Activated T-helper 17 cell treated with anti-CD3 and anti-CD28 coated beads, Interleukin-2, amount 50 U/mL, for 72 hours (primary cell): ENCODE results near the gene NPB. TPM values are rescaled to one million over a fixed set of nuclear protein-coding genes. Genes with fewer than 3 reads are reported as not detected.

Experiments
- ATAC-seq: fragments of 150-1000 bp; cut with Tn5 transposase; replicated peaks from 2 replicates; pipeline ENCODE4 v1.10.0; 2021; ENCODE audit warnings: mild to moderate bottlenecking, moderate library complexity
- H3K27ac Mint-ChIP-seq: one replicate; pipeline ENCODE4 v1.8.0; 2022; ENCODE audit warnings: mixed read lengths
- H3K27me3 Mint-ChIP-seq: one replicate; pipeline ENCODE4 v1.8.0; 2022; ENCODE audit warnings: mixed read lengths
- H3K36me3 Mint-ChIP-seq: one replicate; pipeline ENCODE4 v1.8.0; 2022; ENCODE audit warnings: low read depth, mild to moderate bottlenecking, mixed read lengths
- H3K4me1 Mint-ChIP-seq: one replicate; pipeline ENCODE4 v1.8.0; 2022; ENCODE audit warnings: mixed read lengths
- H3K4me3 Mint-ChIP-seq: one replicate; pipeline ENCODE4 v1.8.0; 2022; ENCODE audit warnings: mild to moderate bottlenecking, mixed read lengths
- H3K9me3 Mint-ChIP-seq: one replicate; pipeline ENCODE4 v1.8.0; 2022; ENCODE audit warnings: mixed read lengths
- total RNA-seq, 2 donors: library from RNA; stranded (reverse); gene quantifications; one replicate each; pipeline ENCODE4 v1.2.3, GENCODE V29; 2022

NPB gene
- under 1 TPM; 0.17 to 0.53 TPM for total RNA-seq

DNA sequence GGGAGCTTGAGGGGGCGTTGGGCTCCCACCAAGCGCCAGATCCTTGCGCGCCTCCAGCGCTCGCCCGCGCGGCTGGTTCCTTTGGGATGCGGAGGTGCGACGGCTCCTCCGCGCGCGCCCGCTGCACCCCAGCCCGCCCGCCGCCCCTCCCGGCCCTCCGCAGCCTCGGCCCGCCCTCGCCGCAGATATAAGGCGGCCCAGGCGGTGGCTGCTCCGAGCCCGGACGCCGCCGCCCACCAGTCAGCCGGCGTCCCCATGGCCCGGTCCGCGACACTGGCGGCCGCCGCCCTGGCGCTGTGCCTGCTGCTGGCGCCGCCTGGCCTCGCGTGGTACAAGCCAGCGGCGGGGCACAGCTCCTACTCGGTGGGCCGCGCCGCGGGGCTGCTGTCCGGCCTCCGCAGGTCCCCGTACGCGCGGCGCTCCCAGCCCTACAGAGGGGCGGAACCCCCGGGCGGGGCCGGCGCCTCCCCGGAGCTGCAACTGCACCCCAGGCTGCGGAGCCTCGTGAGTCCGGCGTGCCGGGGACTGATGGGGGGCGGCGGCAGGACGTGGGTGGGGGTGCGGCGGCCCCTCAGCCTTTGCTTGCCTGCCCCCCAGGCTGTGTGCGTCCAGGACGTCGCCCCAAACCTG lies at the start of gene NPB:
NPB (plus strand) TSS at position 216 of the 630 bp plus-strand sequence; CDS start at position 256, 40 bp downstream.
- peaks cover 7% of the 10 kb centered on the region for H3K27me3 Mint-ChIP-seq
- peak; percentile 49 for ATAC-seq
- H3K36me3 Mint-ChIP-seq, result peaks cover 42% of the 10 kb centered on the region
- no peaks in the 10 kb centered on the region for H3K9me3 Mint-ChIP-seq
- H3K4me3 Mint-ChIP-seq, result peak within 1 kb of the TSS; percentile 43
- H3K4me1 Mint-ChIP-seq, result peaks cover 8% of the 10 kb centered on the region
- H3K27ac Mint-ChIP-seq, result no peak within 1 kb of the TSS

DNA sequence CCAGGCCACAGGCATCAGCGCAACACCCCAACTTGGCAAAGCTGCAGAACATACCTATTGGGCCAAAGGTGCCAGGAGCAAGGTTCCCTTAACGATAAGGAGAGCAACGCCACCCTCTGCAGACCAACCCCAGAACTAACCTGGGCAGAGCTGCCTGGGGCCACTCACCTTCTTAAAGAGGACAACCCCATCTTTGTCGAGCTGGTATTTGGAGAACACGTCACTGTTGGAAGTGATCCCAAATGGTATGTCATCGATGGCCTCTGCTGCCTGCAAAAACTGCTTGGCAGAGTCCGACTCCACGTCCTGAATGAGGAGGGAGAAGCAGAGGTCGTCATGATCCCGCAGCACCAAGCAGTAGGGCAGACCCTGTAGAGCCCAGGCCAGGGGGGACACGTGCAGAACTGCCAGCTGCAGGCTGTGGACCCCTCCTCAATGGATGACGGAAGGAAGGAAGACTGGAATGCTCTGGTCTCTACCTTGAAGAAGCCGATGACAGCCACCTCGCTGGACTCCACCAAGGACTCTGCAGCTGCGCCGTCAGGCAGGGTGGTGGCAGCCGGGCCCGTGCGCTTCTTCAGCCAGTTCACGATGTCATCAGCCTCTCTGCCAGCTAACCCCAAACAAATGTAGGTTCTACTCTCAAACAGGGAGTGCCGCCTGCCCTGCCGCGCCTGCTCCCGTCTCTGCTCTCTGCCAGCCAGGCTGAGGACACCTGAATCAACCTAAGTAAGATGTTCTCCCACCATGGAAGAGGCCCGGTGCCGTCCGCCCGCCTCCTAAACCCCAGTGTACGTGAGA lies 46.9 kb upstream of the NPB start:
- ATAC-seq, result no peak
- H3K36me3 Mint-ChIP-seq, result peaks cover 98% of the 10 kb centered on the region
- H3K9me3 Mint-ChIP-seq, result no peaks in the 10 kb centered on the region
- no peak overlapping the region for H3K27ac Mint-ChIP-seq
- H3K27me3 Mint-ChIP-seq, result no peaks in the 10 kb centered on the region
- H3K4me1 Mint-ChIP-seq, result peaks cover 6% of the 10 kb centered on the region
- no peak overlapping the region for H3K4me3 Mint-ChIP-seq

DNA sequence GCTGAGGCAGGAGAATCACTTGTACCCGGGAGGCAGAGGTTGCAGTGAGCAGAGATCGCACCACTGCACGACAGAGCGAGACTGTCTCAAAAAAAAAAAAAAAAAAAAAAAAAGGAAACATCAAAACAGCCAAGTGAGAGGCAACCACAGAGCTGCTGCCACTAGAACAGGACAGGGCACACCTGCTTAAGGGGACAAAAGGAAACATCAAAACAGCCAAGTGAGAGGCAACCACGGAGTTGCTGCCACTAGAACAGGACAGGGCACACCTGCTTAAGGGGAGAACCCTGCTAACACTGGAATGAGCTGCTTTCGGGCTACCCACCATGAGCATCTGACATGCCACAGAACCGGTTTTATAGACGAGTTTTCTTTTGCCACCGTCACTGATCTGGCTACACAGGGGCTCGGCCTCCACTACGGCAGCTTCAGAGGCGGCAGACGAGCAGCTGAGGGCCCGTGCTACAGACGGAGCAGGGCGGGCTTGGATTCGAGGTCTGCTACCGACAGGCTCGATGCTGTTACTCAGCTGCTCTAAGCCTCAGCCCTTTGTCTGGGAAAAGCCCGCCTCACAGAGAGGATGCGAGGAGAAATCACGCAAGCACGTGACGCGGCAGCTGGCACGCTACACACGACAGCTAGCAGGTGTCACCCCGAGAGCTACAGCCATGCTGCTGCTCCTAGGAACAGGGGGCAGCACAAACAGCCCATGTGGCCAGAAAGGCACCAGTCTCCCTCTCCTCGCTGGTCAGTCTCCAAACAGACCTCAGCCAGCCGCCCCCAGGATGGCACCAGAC lies 43.7 kb upstream of the NPB start:
- peaks cover 95% of the 10 kb centered on the region for H3K36me3 Mint-ChIP-seq
- peak overlapping the region; percentile 20 for H3K27ac Mint-ChIP-seq
- ATAC-seq, result no peak
- no peaks in the 10 kb centered on the region for H3K9me3 Mint-ChIP-seq
- H3K4me1 Mint-ChIP-seq, result peaks cover 13% of the 10 kb centered on the region
- H3K27me3 Mint-ChIP-seq, result no peaks in the 10 kb centered on the region
- peak overlapping the region; percentile 92 for H3K4me3 Mint-ChIP-seq

DNA sequence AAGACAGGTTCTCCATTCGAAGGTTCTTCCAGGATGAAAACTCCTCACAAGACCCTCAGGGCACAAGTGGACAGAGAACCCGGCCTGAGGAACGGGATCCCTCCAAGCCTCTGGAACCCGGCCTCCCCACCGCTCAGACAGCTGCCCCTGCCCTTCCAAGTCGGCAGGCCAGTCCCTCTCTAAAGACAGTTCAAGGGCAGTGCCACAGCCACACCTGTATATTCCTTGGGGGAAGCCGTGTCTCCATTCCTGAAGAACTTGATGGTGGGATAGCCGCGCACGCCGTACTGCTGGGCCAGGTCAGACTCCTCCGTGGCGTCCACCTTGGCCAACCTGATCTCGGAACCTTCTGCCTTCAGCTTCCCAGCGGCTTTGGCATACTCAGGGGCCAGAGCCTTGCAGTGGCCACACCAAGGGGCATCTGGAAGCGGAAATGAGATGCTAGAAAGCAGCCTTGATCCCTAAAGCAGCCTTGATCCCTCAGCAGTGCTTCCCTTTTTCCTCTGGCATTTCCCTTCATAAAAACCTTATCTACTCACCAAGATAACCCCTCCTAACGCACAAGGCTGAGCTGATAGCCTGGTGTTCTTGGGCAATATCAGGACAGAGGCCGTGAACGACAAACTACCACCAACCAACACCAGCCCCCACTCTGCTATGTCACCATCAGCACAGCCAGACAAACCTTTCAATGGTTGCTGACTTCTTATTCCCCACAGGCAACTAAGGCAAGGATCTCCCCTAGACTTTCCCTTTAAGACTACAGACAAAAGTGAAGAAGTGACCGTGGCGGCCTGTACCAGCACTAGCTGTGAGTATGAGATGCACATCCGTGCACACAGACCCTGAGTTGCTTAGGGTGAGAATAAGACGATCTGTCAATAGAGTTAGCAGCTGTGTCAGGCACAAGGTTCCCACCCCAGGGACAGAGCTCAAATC lies 42.8 kb upstream of the NPB start:
- H3K27me3 Mint-ChIP-seq, result no peaks in the 10 kb centered on the region
- H3K36me3 Mint-ChIP-seq, result peaks cover 95% of the 10 kb centered on the region
- peaks cover 18% of the 10 kb centered on the region for H3K4me1 Mint-ChIP-seq
- peak overlapping the region; percentile 92 for H3K4me3 Mint-ChIP-seq
- H3K27ac Mint-ChIP-seq, result peak overlapping the region; percentile 86
- H3K9me3 Mint-ChIP-seq, result no peaks in the 10 kb centered on the region
- no peak for ATAC-seq

DNA sequence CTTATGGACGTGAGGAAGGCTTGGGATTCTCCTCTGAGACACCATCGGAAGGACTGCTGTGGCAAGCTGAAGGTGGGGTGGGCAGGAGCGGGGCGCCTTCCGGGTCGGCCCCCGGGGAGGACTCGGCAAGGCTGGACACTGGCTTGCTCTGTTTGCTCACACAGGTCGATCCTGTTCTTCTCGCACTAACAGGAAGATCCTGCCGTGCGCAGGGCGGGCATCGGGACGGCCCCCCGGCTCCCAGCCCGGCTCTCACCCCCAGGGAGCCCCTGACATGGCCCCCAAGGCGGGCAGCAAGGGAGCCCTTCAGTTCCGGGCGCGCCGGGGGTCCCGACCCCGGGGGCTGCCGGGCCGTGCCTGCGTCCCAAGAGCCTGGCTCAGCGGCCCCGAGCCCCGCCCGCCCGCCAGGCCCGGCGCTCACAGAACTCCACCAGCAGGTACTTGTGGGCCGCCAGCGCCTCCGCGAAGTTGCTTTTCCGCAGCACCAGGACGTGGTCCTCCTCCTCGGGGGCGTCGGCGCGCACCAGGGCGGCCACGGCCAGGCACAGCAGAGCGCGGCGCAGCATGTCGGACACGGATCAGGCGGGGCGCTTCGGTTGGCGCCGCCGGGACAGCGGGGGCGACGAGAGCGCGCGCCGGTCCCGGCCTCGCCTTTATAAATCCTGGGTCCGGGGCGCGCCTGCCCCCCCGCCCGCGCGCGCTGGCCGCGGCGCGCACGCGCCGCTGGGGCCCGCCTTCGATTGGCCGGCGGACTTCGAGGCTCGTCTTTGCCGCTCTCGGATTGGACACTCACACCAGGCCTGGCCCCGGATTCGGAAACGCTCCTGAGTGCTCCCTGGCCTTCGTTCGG lies 41.9 kb upstream of the NPB start, which contains the start of gene P4HB:
P4HB (minus strand) TSS at position 630 of the 850 bp plus-strand sequence; CDS start at position 566, 64 bp downstream.
- Mint-ChIP-seq H3K36me3 (peaks cover 95% of the 10 kb centered on the region), H3K4me1 (peaks cover 18% of the 10 kb centered on the region), H3K27me3 (no peaks in the 10 kb centered on the region), H3K27ac (peak within 1 kb of the TSS; percentile 99), H3K4me3 (peak within 1 kb of the TSS; percentile 92), H3K9me3 (no peaks in the 10 kb centered on the region)
- ATAC-seq, result no peak

DNA sequence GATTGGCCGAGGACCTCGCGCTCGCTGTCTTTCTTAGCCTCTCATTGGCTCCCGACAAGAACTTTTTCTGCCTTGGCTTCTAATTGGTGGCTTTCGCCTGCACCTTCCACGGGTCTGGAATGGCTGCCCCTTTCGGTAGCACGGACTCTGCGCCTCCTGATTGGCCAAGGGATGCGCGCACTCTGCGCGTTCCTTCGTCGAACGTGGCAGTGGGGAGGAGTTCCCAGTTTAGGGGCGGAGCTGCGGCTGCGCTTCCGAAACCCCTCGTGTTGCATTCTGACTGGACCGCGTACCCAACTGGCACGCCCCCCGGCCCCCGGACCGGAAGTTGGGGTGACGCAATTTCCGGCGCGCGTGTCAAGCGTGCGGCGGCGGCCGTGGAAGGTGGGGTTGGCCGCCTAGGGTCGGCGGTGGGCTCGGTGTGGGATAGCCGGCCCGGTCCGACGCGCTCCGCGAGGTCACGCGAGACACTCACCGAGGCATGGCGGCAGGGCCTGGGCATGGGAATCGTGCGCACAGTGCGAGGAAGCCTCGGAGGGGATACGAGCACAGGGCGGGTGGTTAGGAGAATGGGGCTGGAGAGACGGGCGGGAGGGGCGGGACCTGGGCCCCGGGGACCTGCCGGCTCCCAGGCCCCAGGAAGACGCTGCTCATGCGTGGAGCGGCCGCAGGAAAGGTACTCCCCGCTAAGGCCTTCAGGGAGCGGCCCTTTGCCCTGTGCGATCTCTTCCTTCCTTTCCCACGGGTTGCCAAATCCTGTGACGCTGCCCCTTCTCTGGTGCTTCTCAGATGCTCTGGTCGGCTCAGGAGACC lies 41.1 kb upstream of the NPB start:
- H3K9me3 Mint-ChIP-seq, result no peaks in the 10 kb centered on the region
- ATAC-seq, result peak; percentile 87
- peak overlapping the region; percentile 99 for H3K27ac Mint-ChIP-seq
- H3K4me3 Mint-ChIP-seq, result peak overlapping the region; percentile 92
- H3K4me1 Mint-ChIP-seq, result peaks cover 18% of the 10 kb centered on the region
- H3K27me3 Mint-ChIP-seq, result no peaks in the 10 kb centered on the region
- peaks cover 95% of the 10 kb centered on the region for H3K36me3 Mint-ChIP-seq

DNA sequence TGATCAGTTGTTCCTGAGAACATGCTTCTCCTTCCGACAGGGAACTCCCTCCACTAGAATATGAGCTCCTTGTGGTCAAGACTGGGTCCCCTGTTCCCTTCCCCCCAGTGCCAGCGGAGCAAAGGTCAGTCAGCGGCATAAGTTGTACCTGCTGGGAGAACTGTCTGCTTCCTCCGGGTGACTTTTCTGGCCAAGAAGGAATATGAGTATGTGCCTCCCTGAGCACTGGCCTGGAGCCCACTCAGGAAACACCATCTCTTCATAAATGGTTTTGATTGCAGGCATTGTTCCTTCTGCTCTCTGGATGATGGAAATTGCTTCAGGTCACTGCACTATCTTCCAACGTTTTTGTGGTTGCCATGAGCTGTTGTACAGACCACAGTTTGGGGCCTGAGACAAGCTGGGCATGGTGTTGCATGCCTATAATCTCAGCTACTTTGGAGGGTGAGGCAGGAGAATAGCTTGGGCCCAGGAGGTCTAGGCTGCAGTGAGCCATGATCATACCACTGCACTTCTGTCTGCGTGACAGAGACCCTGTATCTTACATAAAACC lies 38.8 kb upstream of the NPB start:
- peak overlapping the region; percentile 87 for H3K27ac Mint-ChIP-seq
- peaks cover 92% of the 10 kb centered on the region for H3K36me3 Mint-ChIP-seq
- H3K9me3 Mint-ChIP-seq, result no peaks in the 10 kb centered on the region
- H3K4me3 Mint-ChIP-seq, result peak overlapping the region; percentile 92
- peaks cover 18% of the 10 kb centered on the region for H3K4me1 Mint-ChIP-seq
- no peak for ATAC-seq
- H3K27me3 Mint-ChIP-seq, result no peaks in the 10 kb centered on the region

DNA sequence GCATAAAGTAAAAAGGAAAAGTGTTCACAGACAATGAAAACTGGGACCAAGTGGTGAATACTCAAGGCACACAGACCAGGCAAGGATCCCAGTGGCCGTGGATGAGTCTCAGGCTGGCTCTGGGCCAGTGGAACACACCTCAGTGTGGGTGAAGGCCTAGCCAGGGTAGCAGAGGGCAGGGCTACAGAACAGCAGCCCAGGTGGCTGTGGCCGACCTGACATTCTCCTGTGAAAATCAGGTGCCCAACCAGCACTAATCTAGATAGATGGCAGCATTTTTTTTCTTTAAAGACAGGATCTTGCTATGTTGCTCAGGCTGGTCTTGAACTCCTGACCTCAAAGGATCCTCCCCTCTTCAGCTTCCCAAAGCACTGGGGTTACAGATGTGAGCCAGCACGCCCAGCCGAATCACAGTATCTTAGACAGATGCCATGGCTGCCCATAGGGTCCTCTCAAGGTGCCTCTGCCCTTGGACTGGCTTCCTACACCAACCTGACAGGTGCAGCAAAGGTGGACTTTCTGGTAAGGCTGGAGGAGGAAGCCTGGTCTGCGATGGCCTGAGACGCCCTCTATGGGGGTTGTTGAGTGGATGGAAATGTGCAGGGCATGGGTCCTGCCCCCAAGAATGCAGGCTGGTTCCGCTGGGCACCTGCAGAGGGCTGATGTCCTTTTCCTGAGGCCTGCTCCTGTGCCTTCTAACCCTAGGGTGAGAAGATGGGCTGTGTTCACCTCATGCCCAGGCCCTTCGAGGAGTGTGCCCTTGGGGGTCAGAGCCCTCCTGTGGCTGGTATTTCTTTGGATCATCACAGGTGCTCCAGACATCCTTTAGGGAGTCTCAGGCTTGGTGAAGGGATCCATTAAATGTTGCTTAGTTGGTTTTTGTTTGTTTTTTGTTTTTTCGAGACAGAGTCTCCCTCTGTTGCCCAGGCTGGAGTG lies 37.9 kb upstream of the NPB start:
- H3K9me3 Mint-ChIP-seq, result no peaks in the 10 kb centered on the region

DNA sequence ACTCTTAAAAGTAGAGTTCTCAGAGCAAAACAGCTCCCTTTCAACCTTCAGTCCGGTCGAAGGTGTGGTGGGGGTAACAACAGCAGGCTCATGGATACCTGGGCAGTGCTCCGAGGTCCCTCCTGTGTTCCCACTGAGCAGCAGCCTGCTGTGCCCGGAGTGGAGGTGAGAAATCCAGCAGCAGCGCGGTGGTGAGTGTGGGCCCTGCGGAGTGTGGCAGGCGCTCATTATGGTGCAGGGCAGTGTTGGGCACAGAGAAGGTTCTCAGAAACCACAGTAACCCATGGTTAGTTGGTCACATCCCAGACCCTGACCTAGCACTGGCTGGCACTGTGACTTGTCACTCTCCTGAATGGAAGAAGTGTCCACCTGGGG lies 36.7 kb upstream of the NPB start:
- Mint-ChIP-seq H3K27me3 (no peaks in the 10 kb centered on the region), H3K4me1 (peaks cover 12% of the 10 kb centered on the region), H3K9me3 (no peaks in the 10 kb centered on the region), H3K4me3 (no peak overlapping the region), H3K36me3 (peaks cover 95% of the 10 kb centered on the region), H3K27ac (peak overlapping the region; percentile 56)
- no peak for ATAC-seq

More for the DNA sequence above, 37.9 kb upstream of the NPB start:
- H3K4me3 Mint-ChIP-seq, result peak overlapping the region; percentile 92
- no peak for ATAC-seq
- peaks cover 92% of the 10 kb centered on the region for H3K36me3 Mint-ChIP-seq
- H3K27me3 Mint-ChIP-seq, result no peaks in the 10 kb centered on the region
- peak overlapping the region; percentile 87 for H3K27ac Mint-ChIP-seq
- peaks cover 18% of the 10 kb centered on the region for H3K4me1 Mint-ChIP-seq

DNA sequence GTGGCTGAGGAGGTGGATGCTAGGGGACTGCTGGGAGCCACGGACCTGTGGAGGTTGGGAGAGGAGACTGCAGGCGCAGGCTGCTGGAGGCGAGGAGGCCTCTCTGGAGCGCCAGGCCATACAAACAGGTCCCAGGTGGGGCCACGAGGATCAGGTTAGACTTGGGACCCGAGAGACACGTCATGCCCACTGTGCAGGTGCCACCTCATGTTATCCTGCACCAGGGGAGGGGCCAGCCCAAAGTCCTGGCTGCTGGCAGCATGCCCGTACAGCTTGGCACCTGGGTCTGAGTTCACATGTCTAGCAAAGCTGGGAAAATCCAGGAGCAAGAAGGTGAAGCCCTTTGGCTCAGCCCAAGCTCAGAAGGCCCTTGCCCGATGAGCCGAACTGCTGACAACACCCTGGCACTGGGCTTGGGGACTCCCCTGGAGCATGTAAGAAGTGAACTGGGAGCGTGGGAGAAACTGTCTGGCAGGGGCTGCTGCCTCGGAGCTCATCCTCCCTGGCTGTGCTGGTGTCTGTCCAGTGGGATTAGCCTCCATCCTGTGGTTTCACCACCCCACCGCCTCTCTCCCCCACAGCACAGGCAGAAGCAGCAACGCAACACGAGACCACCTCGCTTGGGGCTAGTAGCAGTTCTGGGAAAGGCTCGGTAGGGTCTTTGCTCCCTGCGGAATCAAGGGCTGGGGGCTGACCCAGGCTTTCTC lies 36.2 kb upstream of the NPB start:
- no peak for ATAC-seq
- Mint-ChIP-seq H3K4me3 (no peak overlapping the region), H3K27me3 (no peaks in the 10 kb centered on the region), H3K9me3 (no peaks in the 10 kb centered on the region), H3K4me1 (peaks cover 12% of the 10 kb centered on the region), H3K27ac (peak overlapping the region; percentile 73), H3K36me3 (peaks cover 92% of the 10 kb centered on the region)
